Panc1 (cell line): Measurements from ENCODE around the gene TFF1.

Source experiments
- CTCF ChIP-seq: fragments of 450-650 bp; IDR thresholded peaks from 2 replicates; pipeline ENCODE4 v1.5.1; 2017; ENCODE audit warnings: mild to moderate bottlenecking
- POLR2AphosphoS5 ChIP-seq: IDR thresholded peaks from 2 replicates; pipeline ENCODE4 v1.6.1; 2012; ENCODE audit warnings: mild to moderate bottlenecking, low read depth, low read length, moderate library complexity
- REST ChIP-seq, 2 experiments: IDR thresholded peaks; 2 replicates each; pipeline ENCODE4 v1.6.1; 2011 to 2012; ENCODE audit warnings: low read depth in 2 of 2, control low read depth in 1 of 2, low read length in 1 of 2, mild to moderate bottlenecking in 1 of 2, moderate library complexity in 1 of 2; ENCODE audit not compliant: insufficient read depth in 1 of 2
- SIN3A ChIP-seq: IDR thresholded peaks from 2 replicates; pipeline ENCODE4 v1.6.1; 2012; ENCODE audit warnings: low read depth, mild to moderate bottlenecking, low read length, moderate library complexity, borderline replicate concordance; ENCODE audit not compliant: insufficient read depth
- TCF7L2 ChIP-seq: IDR thresholded peaks from 2 replicates; pipeline ENCODE4 v1.6.1; 2011; ENCODE audit warnings: mild to moderate bottlenecking, low read depth, low read length, inconsistent platforms

- TF ChIP-seq CTCF (no peak), REST (IDR thresholded peaks at IDR 0.05; ENCODE audit: insufficient read depth in 1 of 2, low read depth in 2 of 2, low read length in 1 of 2) (no peak), POLR2AphosphoS5 (no peak), SIN3A (no peak), TCF7L2 (no peak)
These were observed 26.6 kb upstream of the TFF1 start for GRCh38 chr21:42392731-42393442.
